ENCODE results near the gene SLC25A25.

DNA sequence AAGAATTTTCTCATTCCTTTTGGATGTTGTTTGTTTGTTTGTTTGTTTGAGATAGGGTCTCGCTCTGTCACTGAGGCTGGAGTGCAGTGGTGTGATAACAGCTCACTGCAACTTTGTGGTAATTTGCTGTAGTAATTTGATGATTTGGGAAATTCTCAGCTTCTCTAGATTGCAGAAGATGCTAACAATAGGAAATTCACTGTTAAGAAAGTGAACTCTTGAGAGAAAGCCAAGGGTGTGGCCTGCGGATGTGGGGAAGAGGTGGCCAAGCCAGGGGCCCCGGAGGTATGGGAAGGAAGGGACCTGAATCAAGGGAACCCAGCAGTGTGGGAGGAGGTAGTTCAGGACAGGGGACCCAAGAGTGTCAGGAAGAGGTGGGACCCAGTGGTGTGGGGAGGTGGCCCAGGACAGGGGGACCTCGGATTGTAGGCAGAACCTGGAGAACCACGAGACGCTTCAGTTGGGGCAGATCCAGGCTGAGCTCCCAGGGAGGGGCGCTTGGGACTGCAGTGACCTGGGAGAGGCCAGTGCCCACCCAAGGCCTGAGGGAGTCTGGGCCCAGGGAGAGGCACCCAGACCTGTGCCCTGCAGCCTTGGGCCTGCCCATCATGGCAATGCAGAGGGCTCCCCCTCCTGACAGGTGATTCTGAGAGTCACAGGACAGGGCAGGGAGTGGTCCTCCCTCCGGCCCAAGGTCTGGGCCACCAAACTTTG, 75.7 kb downstream of the SLC25A25 start:
- no peak for TF ChIP-seq EZH2 (IDR thresholded peaks at IDR 0.05; ENCODE audit: borderline replicate concordance, low read depth, low read length, severe bottlenecking)
- no peak for TF ChIP-seq POLR2A (IDR thresholded peaks at IDR 0.05; ENCODE audit: low read depth, low read length)
- TF ChIP-seq, protein P1, sequence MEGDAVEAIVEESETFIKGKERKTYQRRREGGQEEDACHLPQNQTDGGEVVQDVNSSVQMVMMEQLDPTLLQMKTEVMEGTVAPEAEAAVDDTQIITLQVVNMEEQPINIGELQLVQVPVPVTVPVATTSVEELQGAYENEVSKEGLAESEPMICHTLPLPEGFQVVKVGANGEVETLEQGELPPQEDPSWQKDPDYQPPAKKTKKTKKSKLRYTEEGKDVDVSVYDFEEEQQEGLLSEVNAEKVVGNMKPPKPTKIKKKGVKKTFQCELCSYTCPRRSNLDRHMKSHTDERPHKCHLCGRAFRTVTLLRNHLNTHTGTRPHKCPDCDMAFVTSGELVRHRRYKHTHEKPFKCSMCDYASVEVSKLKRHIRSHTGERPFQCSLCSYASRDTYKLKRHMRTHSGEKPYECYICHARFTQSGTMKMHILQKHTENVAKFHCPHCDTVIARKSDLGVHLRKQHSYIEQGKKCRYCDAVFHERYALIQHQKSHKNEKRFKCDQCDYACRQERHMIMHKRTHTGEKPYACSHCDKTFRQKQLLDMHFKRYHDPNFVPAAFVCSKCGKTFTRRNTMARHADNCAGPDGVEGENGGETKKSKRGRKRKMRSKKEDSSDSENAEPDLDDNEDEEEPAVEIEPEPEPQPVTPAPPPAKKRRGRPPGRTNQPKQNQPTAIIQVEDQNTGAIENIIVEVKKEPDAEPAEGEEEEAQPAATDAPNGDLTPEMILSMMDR (IDR thresholded peaks at IDR 0.05; ENCODE audit: extremely low read depth in 1 of 2, insufficient read depth in 1 of 2, low read depth in 1 of 2, low read length in 2 of 2) = no peak

Data from endothelial cell of umbilical vein (primary cell).